Measurements from ENCODE around the gene KIRREL1.

DNA sequence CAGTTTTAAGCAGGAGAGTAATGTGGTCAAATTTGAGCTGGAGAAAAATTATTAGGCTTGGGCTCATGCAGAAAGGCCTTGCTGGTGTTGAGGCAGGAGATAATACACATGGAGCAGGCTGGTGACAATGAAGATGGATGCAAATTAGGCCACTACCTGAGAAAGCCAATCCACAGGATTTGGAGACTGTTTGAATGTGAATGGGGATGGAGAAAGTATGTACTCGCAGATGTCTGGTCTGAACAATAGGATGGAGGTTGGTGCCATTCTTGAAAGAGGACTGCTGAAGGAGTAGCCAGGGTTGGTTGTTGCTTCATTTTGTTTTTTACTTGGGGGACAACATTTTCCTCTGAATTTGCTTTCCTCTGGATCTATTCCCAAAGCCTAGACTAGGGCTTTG is 8.0 kb upstream of the KIRREL1 start:
- TF ChIP-seq CTCF (IDR thresholded peaks at IDR 0.05): no peak
- no peak for TF ChIP-seq REST (IDR thresholded peaks at IDR 0.05; ENCODE audit: insufficient read depth in 1 of 2, low read depth in 2 of 2, low read length in 1 of 2)
- TF ChIP-seq POLR2AphosphoS5 (IDR thresholded peaks at IDR 0.05; ENCODE audit: low read depth, low read length): no peak
- TF ChIP-seq TCF7L2 (IDR thresholded peaks at IDR 0.05; ENCODE audit: low read depth, low read length): no peak

Data from Panc1 (cell line).